ENCODE results near the gene SPATA45.

SPATA45 gene

DNA sequence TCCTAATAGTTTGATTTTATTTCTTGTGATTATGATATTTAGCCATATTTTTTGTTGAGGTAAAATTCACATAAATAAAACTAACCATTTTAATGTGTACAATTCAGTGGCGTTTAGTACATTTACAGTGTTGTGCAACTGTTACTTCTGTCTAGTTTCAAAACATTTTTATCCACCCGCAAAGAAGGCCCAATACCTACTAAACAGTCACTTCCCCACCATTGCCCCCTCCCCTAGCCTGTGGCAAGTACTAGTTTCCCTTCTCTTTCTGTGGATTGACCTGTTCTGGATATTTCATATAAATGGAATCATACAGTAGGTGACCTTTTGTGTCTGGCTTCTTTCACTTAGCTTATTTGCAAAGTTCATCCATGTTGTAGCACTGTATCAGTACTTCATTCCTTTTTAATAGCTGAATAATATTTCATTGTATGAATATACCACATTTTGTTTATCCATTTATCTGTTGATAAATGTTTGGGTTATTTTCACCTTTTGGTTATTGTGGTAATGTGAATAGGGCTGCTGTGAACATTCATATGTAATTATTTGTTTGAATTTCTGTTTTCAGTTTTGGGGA lies 14.8 kb upstream of the SPATA45 start:
- Histone ChIP-seq H3K27ac (ENCODE audit: extremely low read depth, low read depth, low read length) (no peak overlapping the region), H3K4me3 (ENCODE audit: low read depth, low read length) (no peak overlapping the region), H3K9me3 (ENCODE audit: control insufficient read depth, insufficient read depth, low read depth, low read length) (no peaks in the 10 kb centered on the region), H3K4me1 (ENCODE audit: control insufficient read depth, insufficient read depth, low read length) (peaks cover 4% of the 10 kb centered on the region; the same call in 1 of the 2 replicates), H3K36me3 (ENCODE audit: control insufficient read depth in 2 of 2, insufficient read depth in 1 of 2, low read length in 2 of 2) (peaks cover 31 to 47% of the 10 kb centered on the region in 2 experiments)
- POLR2A ChIA-PET: no interaction called here
- peak; percentile 53; the same call in 1 of the 2 replicates for TF ChIP-seq ZNF133 (tag by site-specific recombination; IDR thresholded peaks at IDR 0.05)
- TF ChIP-seq SALL2 (tag by site-specific recombination; IDR thresholded peaks at IDR 0.05; ENCODE audit: borderline replicate concordance): no peak
- TF ChIP-seq ZNF146 (tag by site-specific recombination; IDR thresholded peaks at IDR 0.05): peak; percentile 89
- no peak for TF ChIP-seq SP7 (tag by site-specific recombination; IDR thresholded peaks at IDR 0.05)
- TF ChIP-seq ATF2 (tag by site-specific recombination; IDR thresholded peaks at IDR 0.05; ENCODE audit: low read depth): no peak
- TF ChIP-seq ZNF341 (tag by site-specific recombination; IDR thresholded peaks at IDR 0.05; ENCODE audit: low read depth): no peak
- TF ChIP-seq ZNF654 (tag by site-specific recombination; IDR thresholded peaks at IDR 0.05; ENCODE audit: low read depth): no peak
- CTCF ChIA-PET: interaction anchor here (1.1 to 1.9 kb wide), 2 partner anchors 47 to 112 kb away, joined by 4 to 6 read pairs; no protein-coding TSS in a partner anchor

DNA sequence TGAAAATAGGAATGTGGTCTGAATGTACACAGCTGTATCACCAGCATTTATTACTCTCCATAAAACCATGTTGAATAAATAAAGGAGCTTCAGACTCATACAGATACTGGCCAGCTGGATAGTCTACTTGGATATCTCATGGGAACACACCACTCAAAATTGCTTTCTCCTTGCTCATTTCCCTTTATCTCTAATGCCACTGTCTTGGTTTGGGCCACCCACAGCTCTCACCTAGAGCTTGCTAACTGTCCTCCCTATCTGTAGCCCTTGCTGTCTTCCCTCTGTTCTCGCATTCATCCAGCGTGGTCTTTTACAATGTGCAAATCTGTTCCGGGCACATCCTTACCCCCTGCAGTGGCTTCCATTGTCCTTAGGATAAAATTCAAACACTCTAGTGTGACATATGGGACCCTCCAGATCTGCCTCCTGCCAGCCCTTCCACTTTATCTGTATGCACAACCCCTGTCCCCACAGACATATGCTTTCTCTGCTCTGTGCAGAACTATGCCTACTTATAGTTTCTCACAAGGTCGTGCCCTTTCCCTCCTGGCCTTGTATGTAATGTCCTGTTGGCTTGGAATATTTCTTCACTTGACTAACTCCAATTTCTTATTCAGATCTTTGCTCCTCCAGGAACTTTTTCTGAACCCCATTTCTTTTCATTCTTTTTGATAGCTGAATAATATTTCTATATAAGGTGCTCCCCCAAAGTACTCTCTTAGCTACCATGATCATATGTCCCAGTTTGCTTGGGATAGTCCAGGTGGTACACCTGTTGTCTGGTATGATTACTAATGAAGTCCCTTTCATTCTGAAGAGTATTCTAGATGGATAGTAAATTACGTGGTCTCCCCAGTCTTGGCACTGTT lies 13.5 kb upstream of the SPATA45 start:
- CTCF ChIA-PET: interaction anchor here (0.6 to 0.7 kb wide), 2 partner anchors 46 to 69 kb away, joined by 5 to 7 read pairs; no protein-coding TSS in a partner anchor
- POLR2A ChIA-PET: interaction anchor here (0.7 kb wide), 1 partner anchor 90 kb away, joined by 4 read pairs; the partner anchor contains the start of gene VASH2
- Histone ChIP-seq H3K9me3 (ENCODE audit: control insufficient read depth, insufficient read depth, low read depth, low read length) (no peaks in the 10 kb centered on the region), H3K4me3 (ENCODE audit: low read depth, low read length) (peak overlapping the region; percentile 15; the same call in 1 of the 2 replicates), H3K36me3 (ENCODE audit: control insufficient read depth in 2 of 2, insufficient read depth in 1 of 2, low read length in 2 of 2) (peaks cover 27 to 37% of the 10 kb centered on the region in 2 experiments), H3K27ac (ENCODE audit: extremely low read depth, low read depth, low read length) (no peak overlapping the region), H3K4me1 (ENCODE audit: control insufficient read depth, insufficient read depth, low read length) (peaks cover 8% of the 10 kb centered on the region; the same call in 1 of the 2 replicates)
- no peak for TF ChIP-seq ZNF202 (tag by site-specific recombination; IDR thresholded peaks at IDR 0.05; ENCODE audit: borderline replicate concordance)
- no peak for TF ChIP-seq ZNF701 (tag by site-specific recombination; IDR thresholded peaks at IDR 0.05)
- no peak for TF ChIP-seq ZNF214 (tag by site-specific recombination; IDR thresholded peaks at IDR 0.05; ENCODE audit: borderline replicate concordance)
- peak; percentile 35; the same call in 1 of the 2 replicates for TF ChIP-seq ZNF501 (tag by site-specific recombination; IDR thresholded peaks at IDR 0.05)
- no peak for TF ChIP-seq ZNF792 (tag by site-specific recombination; IDR thresholded peaks at IDR 0.05)
- no peak for TF ChIP-seq ZNF10 (tag by site-specific recombination; IDR thresholded peaks at IDR 0.05)
- no peak for TF ChIP-seq ZNF785 (tag by site-specific recombination; IDR thresholded peaks at IDR 0.05)
- TF ChIP-seq ZNF645 (tag by site-specific recombination; IDR thresholded peaks at IDR 0.05): no peak
- TF ChIP-seq ZNF664 (tag by site-specific recombination; IDR thresholded peaks at IDR 0.05): no peak
- TF ChIP-seq ZNF521 (tag by site-specific recombination; IDR thresholded peaks at IDR 0.05): no peak
- no peak for TF ChIP-seq ZBTB8A (tag by site-specific recombination; IDR thresholded peaks at IDR 0.05)
- TF ChIP-seq ZNF394 (tag by site-specific recombination; IDR thresholded peaks at IDR 0.05; ENCODE audit: borderline replicate concordance): no peak
- TF ChIP-seq ZBTB26 (tag by site-specific recombination; optimal IDR thresholded peaks at IDR 0.05): no peak
- TF ChIP-seq ZNF140 (tag by site-specific recombination; IDR thresholded peaks at IDR 0.05): no peak
- TF ChIP-seq PRDM10 (tag by site-specific recombination; IDR thresholded peaks at IDR 0.05): peak; percentile 67
- no peak for TF ChIP-seq ZBTB7A (tag by site-specific recombination; IDR thresholded peaks at IDR 0.05; ENCODE audit: low read depth)
- no peak for TF ChIP-seq ZNF335 (tag by site-specific recombination; conservative IDR thresholded peaks at IDR 0.05)
- TF ChIP-seq ZNF510 (tag by site-specific recombination; IDR thresholded peaks at IDR 0.05; ENCODE audit: insufficient replicate concordance): no peak
- TF ChIP-seq ZNF555 (tag by site-specific recombination; conservative IDR thresholded peaks at IDR 0.05): no peak
